Fibroblast of pulmonary artery (primary cell): ENCODE data around the gene COPS2.
"Not testable (repeated sequence)": the region's sequence is repeated elsewhere in the genome, so short reads cannot be mapped to it uniquely, and the experiment has no call there.

Experiments
- DNase-seq: peaks from one replicate; pipeline ENCODE4 v3.0.0-alpha.2; 2010; ENCODE audit warnings: low read depth
- H3K4me3 ChIP-seq: replicated peaks from 2 replicates; pipeline ENCODE4 v1.5.1; 2011; ENCODE audit warnings: low read depth, mild to moderate bottlenecking, control low read depth, low read length, moderate library complexity
- TF ChIP-seq, protein P1 (sequence below): IDR thresholded peaks from 2 replicates; pipeline ENCODE4 v1.5.1; 2011; ENCODE audit warnings: mild to moderate bottlenecking, control low read depth, low read length, inconsistent platforms; ENCODE audit errors: missing control alignments

Gene COPS2

DNA sequence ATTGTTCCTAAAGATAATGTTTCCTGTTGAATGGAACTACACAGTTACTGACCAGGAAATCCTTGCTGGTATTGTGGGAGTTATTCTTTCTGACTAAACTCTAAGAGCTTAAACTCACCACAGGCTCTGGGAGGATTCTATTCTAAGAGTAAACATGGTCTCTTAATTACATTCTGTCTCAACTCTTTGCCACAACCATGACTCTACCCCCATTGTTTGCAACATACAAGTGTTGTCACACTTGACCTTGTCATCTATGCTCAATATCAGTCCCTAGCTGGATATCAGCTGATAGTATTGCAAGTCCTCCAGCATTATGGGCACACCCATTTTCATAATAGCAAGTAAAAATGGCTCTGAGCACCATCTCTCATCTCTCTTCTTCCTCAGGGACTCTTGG lies 79.5 kb downstream of the COPS2 start:
- TF ChIP-seq, protein P1, sequence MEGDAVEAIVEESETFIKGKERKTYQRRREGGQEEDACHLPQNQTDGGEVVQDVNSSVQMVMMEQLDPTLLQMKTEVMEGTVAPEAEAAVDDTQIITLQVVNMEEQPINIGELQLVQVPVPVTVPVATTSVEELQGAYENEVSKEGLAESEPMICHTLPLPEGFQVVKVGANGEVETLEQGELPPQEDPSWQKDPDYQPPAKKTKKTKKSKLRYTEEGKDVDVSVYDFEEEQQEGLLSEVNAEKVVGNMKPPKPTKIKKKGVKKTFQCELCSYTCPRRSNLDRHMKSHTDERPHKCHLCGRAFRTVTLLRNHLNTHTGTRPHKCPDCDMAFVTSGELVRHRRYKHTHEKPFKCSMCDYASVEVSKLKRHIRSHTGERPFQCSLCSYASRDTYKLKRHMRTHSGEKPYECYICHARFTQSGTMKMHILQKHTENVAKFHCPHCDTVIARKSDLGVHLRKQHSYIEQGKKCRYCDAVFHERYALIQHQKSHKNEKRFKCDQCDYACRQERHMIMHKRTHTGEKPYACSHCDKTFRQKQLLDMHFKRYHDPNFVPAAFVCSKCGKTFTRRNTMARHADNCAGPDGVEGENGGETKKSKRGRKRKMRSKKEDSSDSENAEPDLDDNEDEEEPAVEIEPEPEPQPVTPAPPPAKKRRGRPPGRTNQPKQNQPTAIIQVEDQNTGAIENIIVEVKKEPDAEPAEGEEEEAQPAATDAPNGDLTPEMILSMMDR = no peak
- H3K4me3 ChIP-seq = no peak overlapping the region
- DNase-seq = no peak

DNA sequence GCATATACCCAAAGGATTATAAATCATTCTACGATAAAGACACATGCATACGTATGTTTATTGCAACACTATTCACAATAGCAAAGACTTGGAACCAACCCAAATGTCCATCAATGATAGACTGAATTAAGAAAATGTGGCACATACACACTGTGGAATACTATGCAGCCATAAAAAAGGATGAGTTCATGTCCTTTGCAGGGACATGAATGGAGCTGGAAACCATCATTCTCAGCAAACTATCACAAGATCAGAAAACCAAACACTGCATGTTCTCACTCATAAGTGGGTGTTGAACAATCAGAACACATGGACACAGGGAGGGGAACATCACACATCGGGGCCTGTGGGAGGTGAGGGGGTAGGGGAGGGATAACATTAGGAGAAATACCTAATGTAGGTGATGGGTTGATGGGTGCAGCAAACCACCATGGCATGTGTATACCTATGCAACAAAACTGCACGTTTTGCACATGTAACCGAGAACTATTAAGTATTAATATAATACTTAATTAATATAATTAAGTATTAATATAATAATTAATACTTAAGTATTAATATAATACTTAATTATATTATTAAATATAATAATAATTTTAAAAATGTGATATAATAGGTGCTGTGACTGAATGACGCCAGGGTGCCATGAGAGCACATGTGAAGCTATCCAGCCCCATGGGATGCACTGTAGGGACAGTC lies 80.7 kb downstream of the COPS2 start:
- not testable (repeated sequence) for DNase-seq, H3K4me3 ChIP-seq
